ENCODE results near the gene TMPRSS15.

Gene TMPRSS15

DNA sequence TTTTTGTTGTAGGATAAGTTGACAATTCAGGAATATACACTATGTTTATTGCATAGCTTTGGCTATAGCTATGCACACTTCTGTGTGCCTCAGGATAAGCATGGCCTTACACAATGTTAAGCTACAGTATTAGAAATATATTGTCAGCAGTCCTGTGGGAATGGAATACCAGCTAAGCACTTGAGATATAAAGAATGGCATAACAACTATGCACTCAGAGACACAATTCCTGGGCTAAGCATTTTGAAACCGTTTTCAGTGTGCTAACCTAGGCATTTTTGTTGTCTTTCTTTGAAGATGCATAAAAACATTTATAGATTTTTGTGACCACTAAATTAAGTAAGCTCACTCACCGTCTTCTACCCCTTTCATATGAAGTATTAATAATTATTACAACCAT lies 46.8 kb downstream of the TMPRSS15 start:
- in situ Hi-C loops (cut with MboI; ENCODE audit: low sequenced_read_pairs, unreplicated experiment) = no loop called here
- DNase-seq (ENCODE audit: low spot score) = no peak
- TF ChIP-seq, protein P1, sequence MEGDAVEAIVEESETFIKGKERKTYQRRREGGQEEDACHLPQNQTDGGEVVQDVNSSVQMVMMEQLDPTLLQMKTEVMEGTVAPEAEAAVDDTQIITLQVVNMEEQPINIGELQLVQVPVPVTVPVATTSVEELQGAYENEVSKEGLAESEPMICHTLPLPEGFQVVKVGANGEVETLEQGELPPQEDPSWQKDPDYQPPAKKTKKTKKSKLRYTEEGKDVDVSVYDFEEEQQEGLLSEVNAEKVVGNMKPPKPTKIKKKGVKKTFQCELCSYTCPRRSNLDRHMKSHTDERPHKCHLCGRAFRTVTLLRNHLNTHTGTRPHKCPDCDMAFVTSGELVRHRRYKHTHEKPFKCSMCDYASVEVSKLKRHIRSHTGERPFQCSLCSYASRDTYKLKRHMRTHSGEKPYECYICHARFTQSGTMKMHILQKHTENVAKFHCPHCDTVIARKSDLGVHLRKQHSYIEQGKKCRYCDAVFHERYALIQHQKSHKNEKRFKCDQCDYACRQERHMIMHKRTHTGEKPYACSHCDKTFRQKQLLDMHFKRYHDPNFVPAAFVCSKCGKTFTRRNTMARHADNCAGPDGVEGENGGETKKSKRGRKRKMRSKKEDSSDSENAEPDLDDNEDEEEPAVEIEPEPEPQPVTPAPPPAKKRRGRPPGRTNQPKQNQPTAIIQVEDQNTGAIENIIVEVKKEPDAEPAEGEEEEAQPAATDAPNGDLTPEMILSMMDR (IDR thresholded peaks at IDR 0.05; ENCODE audit: borderline replicate concordance, control extremely low read depth, extremely low read depth, insufficient read depth, missing control alignments) = no peak

- in situ Hi-C loops (cut with MboI; ENCODE audit: low sequenced_read_pairs, unreplicated experiment) = no loop called here
These were observed 48.6 kb downstream of the TMPRSS15 start for GRCh38 chr21:18354947-18355346.

GRCh38 chr21:18350216-18350615 lies 53.4 kb downstream of the TMPRSS15 start:
- DNase-seq (ENCODE audit: low spot score) = no peak
- in situ Hi-C loops (cut with MboI; ENCODE audit: low sequenced_read_pairs, unreplicated experiment) = no loop called here
- TF ChIP-seq, protein P1 (IDR thresholded peaks at IDR 0.05; ENCODE audit: borderline replicate concordance, control extremely low read depth, extremely low read depth, insufficient read depth, missing control alignments) = no peak

More at GRCh38 chr21:18354947-18355346, 48.6 kb downstream of the TMPRSS15 start:
- DNase-seq (ENCODE audit: low spot score) = no peak
- TF ChIP-seq, protein P1 (IDR thresholded peaks at IDR 0.05; ENCODE audit: borderline replicate concordance, control extremely low read depth, extremely low read depth, insufficient read depth, missing control alignments) = no peak

GRCh38 chr21:18349468-18349867 lies 54.1 kb downstream of the TMPRSS15 start:
- TF ChIP-seq, protein P1 (IDR thresholded peaks at IDR 0.05; ENCODE audit: borderline replicate concordance, control extremely low read depth, extremely low read depth, insufficient read depth, missing control alignments) = no peak
- no peak for DNase-seq (ENCODE audit: low spot score)
- in situ Hi-C loops (cut with MboI; ENCODE audit: low sequenced_read_pairs, unreplicated experiment) = no loop called here

DNA sequence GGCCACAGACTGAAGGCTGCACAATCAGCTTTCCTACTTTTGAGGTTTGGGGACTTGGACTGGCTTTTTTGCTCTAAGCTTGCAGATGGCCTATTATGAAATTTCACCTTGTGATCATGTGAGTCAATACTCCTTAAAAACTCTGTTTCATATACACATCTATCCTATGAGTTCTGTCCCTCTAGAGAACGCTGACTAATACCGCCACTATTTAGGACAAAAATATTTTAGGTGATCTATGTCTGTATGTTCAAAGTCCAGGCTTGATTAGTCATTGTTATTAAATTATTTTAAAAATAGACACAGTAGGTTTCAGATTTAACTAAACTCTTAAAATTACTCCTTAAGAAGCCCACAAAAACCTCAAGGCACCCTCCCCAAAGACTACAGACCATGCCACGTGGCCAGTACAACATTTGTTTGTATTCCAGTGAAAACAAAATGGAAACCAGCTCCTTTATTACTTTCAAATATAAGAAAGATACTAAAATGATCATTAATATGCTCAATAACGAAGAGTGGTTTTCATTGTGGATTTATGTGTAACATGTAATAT lies 63.1 kb downstream of the TMPRSS15 start:
- in situ Hi-C loops (cut with MboI; ENCODE audit: low sequenced_read_pairs, unreplicated experiment) = no loop called here
- no peak for DNase-seq (ENCODE audit: low spot score)
- TF ChIP-seq, protein P1 (IDR thresholded peaks at IDR 0.05; ENCODE audit: borderline replicate concordance, control extremely low read depth, extremely low read depth, insufficient read depth, missing control alignments) = no peak

GRCh38 chr21:18335651-18336236 lies 67.8 kb downstream of the TMPRSS15 start:
- DNase-seq (ENCODE audit: low spot score) = no peak
- in situ Hi-C loops (cut with MboI; ENCODE audit: low sequenced_read_pairs, unreplicated experiment) = no loop called here
- TF ChIP-seq, protein P1 (IDR thresholded peaks at IDR 0.05; ENCODE audit: borderline replicate concordance, control extremely low read depth, extremely low read depth, insufficient read depth, missing control alignments) = no peak
